Right atrium auricular region (tissue), 2 donors: ENCODE results near the gene CST11. TPM values are rescaled to one million over a fixed set of nuclear protein-coding genes. Genes with fewer than 3 reads are reported as not detected.
A peak's percentile ranks its signal among the peaks of the same experiment; 100 is the strongest.

Experiments
- DNase-seq: peaks from one replicate; pipeline ENCODE4 v3.0.0-alpha.2; 2019; ENCODE audit warnings: low spot score
- H3K27ac ChIP-seq, 2 donors: fragments of 200-600 bp; sonication (generic); 1 replicate in 1 of 2; 2 replicates in 1 of 2; pipeline ENCODE4 v1.5.1; 2016 to 2019
- H3K27me3 ChIP-seq, 2 donors: fragments of 200-600 bp; sonication (generic); one replicate each; pipeline versions ENCODE4 v1.5.1 to v1.6.0; 2017 to 2019
- H3K36me3 ChIP-seq: fragments of 200-600 bp; sonication (generic); one replicate; pipeline ENCODE4 v1.5.1; 2016
- H3K4me1 ChIP-seq, 2 donors: fragments of 200-600 bp; sonication (generic); one replicate each; pipeline versions ENCODE4 v1.5.1 to v1.6.0; 2017 to 2019
- H3K4me3 ChIP-seq, 2 donors: fragments of 200-600 bp; sonication (generic); 1 replicate in 1 of 2; 2 replicates in 1 of 2; pipeline ENCODE4 v1.5.1; 2017 to 2019; ENCODE audit warnings: mild to moderate bottlenecking in 1 of 2, moderate library complexity in 1 of 2
- H3K9me3 ChIP-seq, 2 donors: fragments of 200-600 bp; sonication (generic); one replicate each; pipeline ENCODE4 v1.5.1; 2019
- total RNA-seq, 2 donors: library from RNA; depleted of rRNA; stranded (reverse); fragments of >200 nt; gene quantifications; one replicate each; pipeline ENCODE4 v1.1.0, GENCODE V29; 2016
- TF ChIP-seq, protein P1 (sequence below), 2 donors: fragments of 200-600 bp; sonication (generic); IDR thresholded peaks; one replicate each; pipeline ENCODE4 v1.5.1; 2019; ENCODE audit warnings: antibody characterized with exemption in 2 of 2

The CST11 gene
- total RNA-seq, 2 donors from 2014 or later: not detected

DNA sequence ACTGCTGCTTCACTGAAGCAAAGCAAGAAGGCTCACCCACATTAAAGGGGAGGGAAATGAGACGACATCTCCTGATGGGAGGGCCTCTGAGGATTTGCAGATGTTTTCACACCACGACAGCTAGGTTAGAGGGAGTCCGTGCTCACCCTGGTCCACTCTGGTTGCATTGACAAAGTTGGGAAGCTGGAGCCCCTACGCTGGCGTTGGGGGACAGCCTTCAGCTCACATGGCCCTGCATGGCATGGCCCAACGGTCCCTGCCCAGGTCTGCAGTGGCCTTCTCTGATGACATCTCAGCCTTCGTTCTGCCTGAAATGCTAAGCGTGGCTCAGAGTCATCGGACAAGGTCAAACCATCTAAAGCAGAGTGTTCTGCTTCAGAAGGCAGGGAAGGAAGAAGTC, 27.5 kb downstream of the CST11 start:
- peaks cover 0 to 7% of the 10 kb centered on the region in 2 donors for H3K4me1 ChIP-seq
- no peak for DNase-seq
- no peaks in the 10 kb centered on the region for H3K27me3 ChIP-seq
- no peaks in the 10 kb centered on the region for H3K9me3 ChIP-seq
- no peak overlapping the region for H3K27ac ChIP-seq
- H3K4me3 ChIP-seq: no peak overlapping the region
- TF ChIP-seq, protein P1, sequence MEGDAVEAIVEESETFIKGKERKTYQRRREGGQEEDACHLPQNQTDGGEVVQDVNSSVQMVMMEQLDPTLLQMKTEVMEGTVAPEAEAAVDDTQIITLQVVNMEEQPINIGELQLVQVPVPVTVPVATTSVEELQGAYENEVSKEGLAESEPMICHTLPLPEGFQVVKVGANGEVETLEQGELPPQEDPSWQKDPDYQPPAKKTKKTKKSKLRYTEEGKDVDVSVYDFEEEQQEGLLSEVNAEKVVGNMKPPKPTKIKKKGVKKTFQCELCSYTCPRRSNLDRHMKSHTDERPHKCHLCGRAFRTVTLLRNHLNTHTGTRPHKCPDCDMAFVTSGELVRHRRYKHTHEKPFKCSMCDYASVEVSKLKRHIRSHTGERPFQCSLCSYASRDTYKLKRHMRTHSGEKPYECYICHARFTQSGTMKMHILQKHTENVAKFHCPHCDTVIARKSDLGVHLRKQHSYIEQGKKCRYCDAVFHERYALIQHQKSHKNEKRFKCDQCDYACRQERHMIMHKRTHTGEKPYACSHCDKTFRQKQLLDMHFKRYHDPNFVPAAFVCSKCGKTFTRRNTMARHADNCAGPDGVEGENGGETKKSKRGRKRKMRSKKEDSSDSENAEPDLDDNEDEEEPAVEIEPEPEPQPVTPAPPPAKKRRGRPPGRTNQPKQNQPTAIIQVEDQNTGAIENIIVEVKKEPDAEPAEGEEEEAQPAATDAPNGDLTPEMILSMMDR (IDR thresholded peaks at IDR 0.05): no peak
- H3K36me3 ChIP-seq: no peaks in the 10 kb centered on the region

DNA sequence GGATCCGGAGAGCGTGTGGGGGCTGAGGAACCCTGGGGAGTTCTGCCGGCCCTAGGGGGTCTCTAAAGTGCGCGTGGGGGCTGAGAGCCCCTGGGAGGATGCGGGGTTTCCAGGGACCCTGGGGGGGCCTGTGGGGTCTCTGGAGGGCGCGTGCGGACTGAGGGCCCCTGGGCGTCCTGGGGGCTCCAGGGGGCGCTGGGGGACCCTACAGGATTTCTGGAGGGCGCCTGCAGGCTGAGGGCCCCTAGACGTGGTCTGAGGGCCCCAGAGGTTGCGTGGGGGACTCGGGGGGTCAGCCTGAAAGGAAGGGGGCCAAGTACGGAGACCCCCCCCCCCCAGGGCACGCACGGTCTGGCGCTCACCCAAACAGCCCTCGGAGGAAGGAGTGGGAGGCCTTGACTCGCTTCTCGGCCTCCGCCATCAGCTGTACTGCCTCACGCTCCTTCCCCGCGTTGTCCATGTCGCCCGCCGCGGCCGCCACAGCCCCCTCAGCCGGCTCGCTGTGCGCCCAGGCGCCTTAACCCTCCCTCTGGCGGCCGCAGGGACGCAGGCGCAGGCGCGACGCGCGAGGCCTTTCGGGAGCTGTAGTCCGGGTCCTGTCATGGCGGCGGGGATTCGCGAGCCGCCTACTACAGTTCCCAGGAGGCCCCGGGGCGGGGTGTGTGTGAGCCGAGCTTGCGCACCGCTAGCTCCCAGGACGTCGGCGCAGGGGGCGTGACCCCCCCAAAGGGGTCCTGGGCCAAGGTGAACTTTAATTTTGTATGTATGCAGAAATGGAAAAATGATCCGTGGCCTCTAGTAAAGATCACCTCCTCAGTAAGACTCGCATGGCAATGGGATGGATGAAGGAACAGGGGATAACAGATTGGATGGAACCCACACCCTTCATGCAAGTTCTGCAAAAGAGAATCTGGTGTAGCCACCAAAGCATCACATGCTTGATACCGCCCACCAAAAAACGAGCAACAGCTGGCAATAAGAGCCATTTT, 31.4 kb downstream of the CST11 start, which contains the start of gene NAPB:
Gene NAPB, minus strand, starts transcription at position 546 of the 989 bp plus-strand sequence. Its CDS starts 86 bp downstream, at position 460.
- H3K36me3 ChIP-seq: no peaks in the 10 kb centered on the region
- H3K9me3 ChIP-seq: no peaks in the 10 kb centered on the region
- TF ChIP-seq, protein P1 (IDR thresholded peaks at IDR 0.05): peak; percentile 39 to 59
- peak within 1 kb of the TSS; percentile 89 to 95 for H3K27ac ChIP-seq
- H3K4me1 ChIP-seq: peaks cover 0 to 23% of the 10 kb centered on the region in 2 donors
- DNase-seq: peak; percentile 92
- peak within 1 kb of the TSS; percentile 86 to 89 for H3K4me3 ChIP-seq
- no peaks in the 10 kb centered on the region for H3K27me3 ChIP-seq

DNA sequence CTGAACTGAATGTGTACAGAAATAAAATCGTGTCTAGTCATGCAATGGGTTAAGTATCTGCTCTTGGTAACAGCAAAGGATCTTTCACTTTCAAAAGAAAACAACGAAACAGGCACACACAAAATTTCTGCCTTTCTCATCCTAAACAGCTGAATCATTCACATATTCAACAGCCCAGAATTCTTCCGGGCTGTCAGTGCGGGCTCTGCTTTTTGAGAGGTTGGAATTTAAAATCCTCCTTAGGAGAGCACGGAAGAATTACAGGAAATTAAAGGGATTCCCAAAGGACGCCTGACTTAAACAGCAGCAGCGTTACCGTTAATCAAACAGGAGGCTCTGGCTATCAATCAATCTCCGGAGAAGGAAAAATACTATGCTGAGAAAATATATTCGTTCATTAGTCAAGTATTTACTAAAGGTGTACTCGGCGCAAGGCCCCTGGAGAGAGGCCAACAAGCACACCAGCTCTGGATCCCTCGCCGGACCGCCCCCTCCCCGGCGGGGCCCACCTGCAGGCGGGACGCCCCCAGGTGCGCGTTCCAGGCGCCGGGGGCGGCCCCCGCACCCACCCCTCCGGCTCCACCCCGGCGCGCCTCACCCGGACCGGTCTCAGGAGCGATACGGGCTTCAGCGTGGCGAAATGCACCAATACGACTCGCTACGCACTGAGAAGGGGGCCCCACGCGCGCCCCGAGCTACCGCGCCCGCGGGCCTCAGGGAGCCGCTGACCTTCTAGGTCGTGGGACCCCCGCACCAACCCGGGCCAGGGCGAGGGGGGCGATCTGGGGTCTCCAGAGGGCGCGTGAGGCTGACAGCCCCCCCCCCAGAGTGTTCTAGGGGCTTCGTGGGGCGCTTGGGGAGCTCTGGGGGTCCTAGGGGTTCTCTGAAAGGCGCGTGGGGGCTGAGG, 32.4 kb downstream of the CST11 start:
- peaks cover 0 to 23% of the 10 kb centered on the region in 2 donors for H3K4me1 ChIP-seq
- no peaks in the 10 kb centered on the region for H3K9me3 ChIP-seq
- H3K27me3 ChIP-seq: no peaks in the 10 kb centered on the region
- no peaks in the 10 kb centered on the region for H3K36me3 ChIP-seq
- DNase-seq: no peak
- TF ChIP-seq, protein P1 (IDR thresholded peaks at IDR 0.05): no peak
- H3K4me3 ChIP-seq: peak overlapping the region; percentile 86 to 89
- peak overlapping the region; percentile 89 to 95 for H3K27ac ChIP-seq

DNA sequence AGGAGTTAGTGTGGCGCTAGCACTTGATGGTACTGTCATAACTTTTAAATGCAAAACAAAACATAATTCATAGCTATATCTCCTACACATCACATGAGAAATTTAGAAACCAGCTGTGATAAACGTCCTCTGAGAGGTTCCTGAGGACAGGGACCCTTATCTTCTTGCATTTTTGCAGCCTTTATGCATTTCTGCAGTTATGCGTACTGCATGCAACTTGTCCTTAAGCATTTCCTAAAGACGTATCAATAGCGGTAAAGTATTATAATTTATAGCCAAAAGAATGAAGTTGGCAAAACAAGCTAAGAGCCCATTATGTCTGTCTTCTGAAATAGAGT, 33.0 kb downstream of the CST11 start:
- H3K4me1 ChIP-seq: peaks cover 0 to 23% of the 10 kb centered on the region in 2 donors
- peak overlapping the region; percentile 86 to 89 for H3K4me3 ChIP-seq
- no peaks in the 10 kb centered on the region for H3K9me3 ChIP-seq
- TF ChIP-seq, protein P1 (IDR thresholded peaks at IDR 0.05): no peak
- H3K27me3 ChIP-seq: no peaks in the 10 kb centered on the region
- no peak for DNase-seq
- H3K36me3 ChIP-seq: no peaks in the 10 kb centered on the region
- peak overlapping the region; percentile 89 to 95 for H3K27ac ChIP-seq

DNA sequence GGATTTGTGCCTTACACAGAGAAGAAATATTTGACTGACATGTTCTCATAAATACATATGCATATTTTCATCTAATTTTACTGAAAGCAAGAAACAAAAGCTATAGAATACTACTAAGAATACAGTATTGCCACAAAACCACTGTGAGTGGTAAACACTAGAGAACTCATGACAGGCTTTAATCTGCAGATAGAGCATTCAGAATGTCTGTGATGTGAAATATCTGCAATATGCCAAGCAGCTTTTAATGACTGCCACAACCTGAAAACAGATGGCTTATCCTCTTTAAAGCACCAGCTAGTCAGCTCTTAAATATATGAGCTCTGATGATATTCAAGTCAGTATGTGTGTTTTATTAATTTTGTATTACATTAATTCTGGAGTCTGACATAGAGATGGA, 34.8 kb downstream of the CST11 start:
- no peaks in the 10 kb centered on the region for H3K27me3 ChIP-seq
- DNase-seq: no peak
- no peak overlapping the region for H3K4me3 ChIP-seq
- H3K27ac ChIP-seq: no peak overlapping the region
- TF ChIP-seq, protein P1 (IDR thresholded peaks at IDR 0.05): no peak
- H3K36me3 ChIP-seq: no peaks in the 10 kb centered on the region
- H3K9me3 ChIP-seq: no peaks in the 10 kb centered on the region
- H3K4me1 ChIP-seq: peaks cover 0 to 23% of the 10 kb centered on the region in 2 donors
